Hematopoietic multipotent progenitor cell treated with erythropoietin and hydrocortisone succinate and interleukin-3 and kit ligand, for 8 days (in vitro differentiated cells): ENCODE results near the gene PTCH2.
A peak's percentile ranks its signal among the peaks of the same experiment; 100 is the strongest.
"Not testable (repeated sequence)": the region's sequence is repeated elsewhere in the genome, so short reads cannot be mapped to it uniquely, and the experiment has no call there.

ENCODE experiments used
- DNase-seq: peaks from one replicate; pipeline ENCODE4 v3.0.0-alpha.2; 2015

The PTCH2 gene

GRCh38 chr1:44817771-44818495 lies 25.1 kb downstream of the PTCH2 start:
- DNase-seq = no peak

- no peak for DNase-seq
Measured at GRCh38 chr1:44817307-44817706, 25.7 kb downstream of the PTCH2 start.

GRCh38 chr1:44815926-44816325 lies 27.1 kb downstream of the PTCH2 start:
- DNase-seq = not testable (repeated sequence)

GRCh38 chr1:44812822-44813543 lies 30.1 kb downstream of the PTCH2 start:
- no peak for DNase-seq

- DNase-seq = no peak
Measured at GRCh38 chr1:44811234-44811633, 31.8 kb downstream of the PTCH2 start.

- DNase-seq = not testable (repeated sequence)
Measured at GRCh38 chr1:44810762-44811105, 32.3 kb downstream of the PTCH2 start.

- peak; percentile 63 for DNase-seq
Measured at GRCh38 chr1:44810101-44810761, 32.8 kb downstream of the PTCH2 start.

- DNase-seq = peak; percentile 66
Measured at GRCh38 chr1:44808938-44809917, 33.8 kb downstream of the PTCH2 start.

GRCh38 chr1:44808063-44808937 lies 34.8 kb downstream of the PTCH2 start, which contains the start of gene BTBD19:
BTBD19 (plus strand) TSS chr1:44808523; CDS start chr1:44808821, 298 bp downstream.
- DNase-seq = peak; percentile 80

GRCh38 chr1:44807364-44808062 lies 35.5 kb downstream of the PTCH2 start:
- DNase-seq = peak; percentile 96

- no peak for DNase-seq
Measured at GRCh38 chr1:44806704-44807363, 36.2 kb downstream of the PTCH2 start, which contains the start of gene DYNLT4. DYNLT4 (minus strand) TSS chr1:44807351; CDS start chr1:44806668, 683 bp downstream.

GRCh38 chr1:44806025-44806703 lies 36.9 kb downstream of the PTCH2 start:
- DNase-seq = no peak

GRCh38 chr1:44805311-44806024 lies 37.6 kb downstream of the PTCH2 start:
- DNase-seq = no peak

GRCh38 chr1:44803312-44804095 lies 39.5 kb downstream of the PTCH2 start:
- no peak for DNase-seq

- DNase-seq = no peak
Measured at GRCh38 chr1:44803062-44803311, 40.1 kb downstream of the PTCH2 start.

GRCh38 chr1:44802306-44803061 lies 40.6 kb downstream of the PTCH2 start:
- no peak for DNase-seq

GRCh38 chr1:44801491-44802305 lies 41.4 kb downstream of the PTCH2 start:
- no peak for DNase-seq
